GM12892 (cell line): ENCODE measurements around the gene KCTD16.

ENCODE experiments used
- POLR2A ChIP-seq: IDR thresholded peaks from 2 replicates; pipeline ENCODE4 v1.6.1; 2011; ENCODE audit warnings: low read depth, low read length, control low read depth
- POLR2AphosphoS5 ChIP-seq: IDR thresholded peaks from 2 replicates; pipeline ENCODE4 v1.6.1; 2011; ENCODE audit warnings: low read depth, low read length, control low read depth

DNA sequence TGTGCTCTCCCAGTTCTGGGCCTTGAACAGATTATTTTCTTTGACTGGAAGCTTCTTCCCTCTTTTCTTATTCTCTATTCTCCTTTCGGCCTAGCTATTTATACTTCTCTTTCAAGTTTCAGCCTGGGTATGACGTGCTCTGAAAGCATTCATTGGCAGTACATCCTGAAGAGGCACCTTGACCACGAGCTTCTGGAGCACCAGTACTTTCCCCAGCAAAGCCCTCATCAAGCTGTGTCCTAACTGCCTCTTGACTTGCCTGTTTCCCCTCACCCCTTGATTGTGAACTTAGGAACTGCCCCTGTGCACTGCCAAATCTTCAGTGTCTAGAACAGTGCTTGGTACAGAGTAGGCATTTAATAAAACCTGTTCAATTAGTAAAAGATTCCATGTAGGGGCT, 154.9 kb downstream of the KCTD16 start:
- TF ChIP-seq POLR2AphosphoS5: no peak
- no peak for TF ChIP-seq POLR2A
